ENCODE measurements around the gene NOL7. TPM values are rescaled to one million over a fixed set of nuclear protein-coding genes. Genes with fewer than 3 reads are reported as not detected.

Gene NOL7
- total and polyA plus RNA-seq, 2 experiments from 2014 or later: 84.3 to 96.8 TPM

DNA sequence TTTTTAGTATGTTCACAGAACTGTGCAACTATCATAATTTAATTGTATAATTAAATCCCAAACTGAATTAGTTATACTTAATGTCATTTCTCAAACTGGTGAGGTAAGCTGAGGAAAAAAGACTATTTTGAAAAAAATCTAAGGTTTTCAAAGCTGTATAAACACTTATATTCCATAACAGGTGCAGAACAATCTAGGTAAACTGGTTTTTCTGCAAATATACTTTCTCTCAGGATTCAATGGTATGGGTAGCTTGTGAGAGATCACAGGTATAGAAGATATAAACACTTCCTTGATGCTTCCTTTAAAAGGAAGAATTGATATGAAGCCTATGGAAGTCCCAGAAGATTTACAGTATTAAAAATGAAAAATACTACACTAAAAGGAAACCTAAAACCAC lies 33.7 kb downstream of the NOL7 start:
- Histone ChIP-seq H3K27me3 (no peaks in the 10 kb centered on the region), H4K20me1 (ENCODE audit: insufficient read depth, poor library complexity, severe bottlenecking) (no peaks in the 10 kb centered on the region), H3K27ac (no peak overlapping the region), H3K36me3 (replicated peaks; ENCODE audit: insufficient read depth, low read depth) (no peaks in the 10 kb centered on the region), H3K4me3 (no peak overlapping the region), H3K4me1 (ENCODE audit: insufficient read depth) (no peaks in the 10 kb centered on the region), H3K4me2 (no peak overlapping the region), H3K9me2 (replicated peaks; ENCODE audit: insufficient read depth) (no peaks in the 10 kb centered on the region), H3K79me2 (peaks cover 10% of the 10 kb centered on the region), H3K9me3 (ENCODE audit: low read depth) (no peaks in the 10 kb centered on the region), H2AFZ (no peak overlapping the region)
- no peak for DNase-seq (ENCODE audit: low spot score)
- TF ChIP-seq, protein P1, sequence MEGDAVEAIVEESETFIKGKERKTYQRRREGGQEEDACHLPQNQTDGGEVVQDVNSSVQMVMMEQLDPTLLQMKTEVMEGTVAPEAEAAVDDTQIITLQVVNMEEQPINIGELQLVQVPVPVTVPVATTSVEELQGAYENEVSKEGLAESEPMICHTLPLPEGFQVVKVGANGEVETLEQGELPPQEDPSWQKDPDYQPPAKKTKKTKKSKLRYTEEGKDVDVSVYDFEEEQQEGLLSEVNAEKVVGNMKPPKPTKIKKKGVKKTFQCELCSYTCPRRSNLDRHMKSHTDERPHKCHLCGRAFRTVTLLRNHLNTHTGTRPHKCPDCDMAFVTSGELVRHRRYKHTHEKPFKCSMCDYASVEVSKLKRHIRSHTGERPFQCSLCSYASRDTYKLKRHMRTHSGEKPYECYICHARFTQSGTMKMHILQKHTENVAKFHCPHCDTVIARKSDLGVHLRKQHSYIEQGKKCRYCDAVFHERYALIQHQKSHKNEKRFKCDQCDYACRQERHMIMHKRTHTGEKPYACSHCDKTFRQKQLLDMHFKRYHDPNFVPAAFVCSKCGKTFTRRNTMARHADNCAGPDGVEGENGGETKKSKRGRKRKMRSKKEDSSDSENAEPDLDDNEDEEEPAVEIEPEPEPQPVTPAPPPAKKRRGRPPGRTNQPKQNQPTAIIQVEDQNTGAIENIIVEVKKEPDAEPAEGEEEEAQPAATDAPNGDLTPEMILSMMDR (IDR thresholded peaks at IDR 0.05; ENCODE audit: poor library complexity): no peak
- TF ChIP-seq EZH2 (IDR thresholded peaks at IDR 0.05; ENCODE audit: borderline replicate concordance) (no peak), EZH2phosphoT487 (IDR thresholded peaks at IDR 0.05; ENCODE audit: low read depth, severe bottlenecking, unreplicated experiment) (no peak)

DNA sequence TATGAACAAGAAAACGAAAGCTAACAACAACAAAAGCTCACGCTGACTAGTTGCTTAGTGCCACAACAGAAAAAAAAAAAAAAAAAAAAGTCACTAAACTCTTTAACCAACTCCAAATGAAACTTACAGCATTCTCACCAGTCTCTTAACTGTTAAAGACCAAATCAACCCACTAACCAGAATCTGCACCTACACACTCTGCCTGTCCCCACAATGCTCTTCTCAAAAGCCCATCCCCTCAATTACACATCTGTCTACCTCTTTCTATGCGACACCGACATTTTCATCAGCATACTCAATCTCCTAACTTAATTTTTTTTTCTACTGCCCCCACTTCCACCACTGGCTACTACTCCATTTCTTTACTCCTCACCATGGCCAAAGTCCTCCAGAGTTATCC lies 34.3 kb downstream of the NOL7 start:
- Histone ChIP-seq H4K20me1 (ENCODE audit: insufficient read depth, poor library complexity, severe bottlenecking) (no peaks in the 10 kb centered on the region), H3K27ac (no peak overlapping the region), H3K4me3 (no peak overlapping the region), H3K79me2 (peaks cover 12% of the 10 kb centered on the region), H3K9me3 (ENCODE audit: low read depth) (no peaks in the 10 kb centered on the region), H3K4me1 (ENCODE audit: insufficient read depth) (no peaks in the 10 kb centered on the region), H3K36me3 (replicated peaks; ENCODE audit: insufficient read depth, low read depth) (no peaks in the 10 kb centered on the region), H3K4me2 (no peak overlapping the region), H2AFZ (no peak overlapping the region), H3K27me3 (no peaks in the 10 kb centered on the region), H3K9me2 (replicated peaks; ENCODE audit: insufficient read depth) (no peaks in the 10 kb centered on the region)
- DNase-seq (ENCODE audit: low spot score): no peak
- 94% methylated on average over 4 of the region's 4 CpGs for WGBS (ENCODE audit: low lambda C conversion rate, missing lambda C conversion rate)
- TF ChIP-seq, protein P1 (IDR thresholded peaks at IDR 0.05; ENCODE audit: poor library complexity): no peak
- no peak for TF ChIP-seq EZH2 (IDR thresholded peaks at IDR 0.05; ENCODE audit: borderline replicate concordance)
- TF ChIP-seq EZH2phosphoT487 (IDR thresholded peaks at IDR 0.05; ENCODE audit: low read depth, severe bottlenecking, unreplicated experiment): no peak

DNA sequence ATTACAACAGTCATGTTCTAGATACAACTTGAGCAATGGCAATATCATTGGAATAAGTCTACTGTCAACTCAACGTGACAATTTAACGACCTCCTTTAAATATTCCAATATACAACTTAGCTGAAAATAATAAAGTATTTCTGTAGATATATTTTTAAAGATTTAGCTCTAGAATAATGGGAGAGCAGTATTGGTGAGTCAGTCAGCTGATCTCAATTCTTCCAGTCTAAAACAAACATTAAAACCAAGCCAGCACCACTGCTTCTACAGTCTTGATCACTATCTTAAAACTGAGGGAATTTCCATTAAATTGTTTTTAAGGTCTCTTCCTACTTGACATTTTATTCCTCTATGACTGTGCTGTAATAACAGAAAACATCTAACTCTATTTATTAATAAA lies 38.2 kb downstream of the NOL7 start:
- no peaks in the 10 kb centered on the region for H3K9me2 ChIP-seq (replicated peaks; ENCODE audit: insufficient read depth)
- no peaks in the 10 kb centered on the region for H3K27me3 ChIP-seq
- no peaks in the 10 kb centered on the region for H3K9me3 ChIP-seq (ENCODE audit: low read depth)
- H4K20me1 ChIP-seq (ENCODE audit: insufficient read depth, poor library complexity, severe bottlenecking): peaks cover 6% of the 10 kb centered on the region
- no peak for TF ChIP-seq EZH2phosphoT487 (IDR thresholded peaks at IDR 0.05; ENCODE audit: low read depth, severe bottlenecking, unreplicated experiment)
- TF ChIP-seq, protein P1 (IDR thresholded peaks at IDR 0.05; ENCODE audit: poor library complexity): no peak
- no peak for TF ChIP-seq EZH2 (IDR thresholded peaks at IDR 0.05; ENCODE audit: borderline replicate concordance)
- 91% methylated on average over 2 of the region's 2 CpGs for WGBS (ENCODE audit: low lambda C conversion rate, missing lambda C conversion rate)
- H3K4me3 ChIP-seq: no peak overlapping the region
- peaks cover 43% of the 10 kb centered on the region for H3K79me2 ChIP-seq
- no peak overlapping the region for H3K27ac ChIP-seq
- no peak for DNase-seq (ENCODE audit: low spot score)
- no peaks in the 10 kb centered on the region for H3K4me1 ChIP-seq (ENCODE audit: insufficient read depth)
- no peak overlapping the region for H3K4me2 ChIP-seq
- no peaks in the 10 kb centered on the region for H3K36me3 ChIP-seq (replicated peaks; ENCODE audit: insufficient read depth, low read depth)
- H2AFZ ChIP-seq: no peak overlapping the region

DNA sequence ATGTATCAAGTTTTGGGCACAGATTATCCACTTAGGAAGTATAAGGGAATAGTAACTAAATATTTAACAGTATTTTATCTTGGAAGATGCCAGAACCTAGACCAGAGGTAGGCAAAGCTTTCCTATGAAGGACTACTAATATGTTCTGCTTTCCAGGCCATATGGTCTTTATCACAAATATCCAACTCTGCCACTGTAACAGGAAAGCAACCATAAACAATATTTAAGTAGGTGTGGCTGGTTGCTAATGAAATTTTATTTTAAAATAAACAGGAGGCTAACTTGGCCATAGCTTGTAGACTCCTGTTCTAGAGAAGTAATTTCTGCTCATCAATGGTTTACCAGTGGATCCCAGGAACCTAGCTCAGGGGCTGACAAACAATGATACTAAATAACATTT lies 39.4 kb downstream of the NOL7 start:
- H3K4me3 ChIP-seq: no peak overlapping the region
- H3K27me3 ChIP-seq: no peaks in the 10 kb centered on the region
- H3K36me3 ChIP-seq (replicated peaks; ENCODE audit: insufficient read depth, low read depth): no peaks in the 10 kb centered on the region
- H3K9me3 ChIP-seq (ENCODE audit: low read depth): no peaks in the 10 kb centered on the region
- H2AFZ ChIP-seq: no peak overlapping the region
- no peak for DNase-seq (ENCODE audit: low spot score)
- H3K4me1 ChIP-seq (ENCODE audit: insufficient read depth): no peaks in the 10 kb centered on the region
- no peak for TF ChIP-seq EZH2phosphoT487 (IDR thresholded peaks at IDR 0.05; ENCODE audit: low read depth, severe bottlenecking, unreplicated experiment)
- H3K79me2 ChIP-seq: peaks cover 50% of the 10 kb centered on the region
- no peak overlapping the region for H3K4me2 ChIP-seq
- H3K27ac ChIP-seq: no peak overlapping the region
- no peaks in the 10 kb centered on the region for H3K9me2 ChIP-seq (replicated peaks; ENCODE audit: insufficient read depth)
- peaks cover 16% of the 10 kb centered on the region for H4K20me1 ChIP-seq (ENCODE audit: insufficient read depth, poor library complexity, severe bottlenecking)

Data from hepatocyte (in vitro differentiated cells).